HG03095 (cell line): Measurements from ENCODE around the gene TAS2R16.
"Not testable (repeated sequence)": the region's sequence is repeated elsewhere in the genome, so short reads cannot be mapped to it uniquely, and the experiment has no call there.

Experiments used
- ATAC-seq: cut with Tn5 transposase; IDR thresholded peaks from one replicate; pipeline ENCODE4 v1.9.1; 2021; ENCODE audit warnings: moderate library complexity; ENCODE audit not compliant: unreplicated experiment

The TAS2R16 gene

DNA sequence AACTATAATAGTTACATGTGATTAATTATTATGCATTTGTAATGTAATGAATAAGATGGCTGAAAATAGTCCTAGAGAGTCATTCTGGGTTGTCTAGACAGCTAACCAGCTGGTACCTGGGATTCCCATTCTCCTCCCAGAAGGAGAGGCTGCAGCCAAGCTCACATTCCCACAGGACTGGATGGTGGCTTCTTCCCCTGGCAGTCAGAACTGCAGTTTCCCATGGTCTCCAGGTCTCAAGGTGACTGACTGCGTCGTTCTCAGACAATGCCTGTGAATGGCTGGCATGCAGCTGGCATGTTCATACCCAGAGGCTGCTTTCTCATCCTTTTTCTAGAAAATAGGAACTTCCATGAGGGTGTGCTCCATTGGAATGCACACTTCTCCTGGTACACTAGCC is 21.3 kb downstream of the TAS2R16 start:
- ATAC-seq = no peak

DNA sequence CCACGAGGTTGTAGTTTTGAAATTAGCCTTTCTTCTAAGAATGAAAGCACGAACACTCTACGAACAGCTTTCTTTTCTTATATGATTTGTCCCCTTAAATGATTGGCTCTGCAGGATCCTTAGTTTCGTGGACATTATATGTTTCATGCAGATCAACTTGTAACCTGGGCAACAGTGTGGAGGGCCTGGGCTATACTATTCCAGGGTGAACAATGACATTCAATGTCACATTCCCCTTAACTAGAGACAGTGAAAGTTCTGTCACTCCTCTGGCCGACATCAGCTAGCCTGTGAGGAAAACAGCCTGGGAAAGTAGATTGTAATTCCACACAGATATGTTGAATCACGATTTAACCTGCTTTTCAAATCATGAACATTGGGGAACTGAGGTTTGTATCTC is 23.4 kb downstream of the TAS2R16 start:
- ATAC-seq = no peak

GRCh38 chr7:122970740-122971725 is 24.5 kb downstream of the TAS2R16 start:
- no peak for ATAC-seq

DNA sequence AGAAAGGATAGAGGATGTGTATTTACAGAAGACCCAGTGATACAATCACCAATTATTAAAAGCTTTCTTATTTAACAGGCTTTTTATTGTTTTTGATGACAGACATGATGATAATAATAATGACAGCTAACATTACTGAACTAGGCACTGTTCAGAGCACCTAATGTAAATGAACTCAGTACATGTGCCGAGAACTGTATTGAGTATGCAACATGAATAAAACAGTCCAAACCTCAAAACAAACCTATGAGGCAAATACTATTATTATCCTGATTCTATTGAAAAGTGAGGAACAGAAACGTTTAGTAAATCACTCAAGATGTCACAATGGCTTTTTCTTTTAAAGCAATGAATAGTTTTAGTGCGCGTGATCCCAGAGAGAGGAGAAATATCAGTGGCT is 27.1 kb downstream of the TAS2R16 start:
- ATAC-seq = no peak

- ATAC-seq = no peak
These were observed 30.2 kb downstream of the TAS2R16 start for GRCh38 chr7:122965306-122965705.

- not testable (repeated sequence) for ATAC-seq
These were observed 41.8 kb downstream of the TAS2R16 start for GRCh38 chr7:122953678-122954077.

- no peak for ATAC-seq
These were observed 44.5 kb downstream of the TAS2R16 start for GRCh38 chr7:122951006-122951405.

GRCh38 chr7:122949186-122949585 is 46.3 kb downstream of the TAS2R16 start:
- ATAC-seq = no peak
